Caki2 (cell line): ENCODE measurements around the gene CLASP1. TPM values are rescaled to one million over a fixed set of nuclear protein-coding genes. Genes with fewer than 3 reads are reported as not detected.

Experiments used
- DNase-seq: peaks from one replicate; pipeline ENCODE4 v3.0.0-alpha.2; 2015; ENCODE audit warnings: low read depth
- in situ Hi-C: cut with HindIII; loops from 2 replicates; pipeline ENCODE4 v1.10.0; 2016; ENCODE audit warnings: low sequenced_read_pairs, low pct_unique_long_range_greater_than_20kb, mixed read lengths
- total RNA-seq: library from RNA; depleted of rRNA; stranded (reverse); fragments of >200 nt; shearing (Covaris generic); gene quantifications from 2 replicates; pipeline ENCODE4 v1.2.3, GENCODE V29; 2014; ENCODE audit warnings: low replicate concordance

CLASP1 gene
- total RNA-seq, 1 experiment from 2014 or later, result 21.0 TPM

DNA sequence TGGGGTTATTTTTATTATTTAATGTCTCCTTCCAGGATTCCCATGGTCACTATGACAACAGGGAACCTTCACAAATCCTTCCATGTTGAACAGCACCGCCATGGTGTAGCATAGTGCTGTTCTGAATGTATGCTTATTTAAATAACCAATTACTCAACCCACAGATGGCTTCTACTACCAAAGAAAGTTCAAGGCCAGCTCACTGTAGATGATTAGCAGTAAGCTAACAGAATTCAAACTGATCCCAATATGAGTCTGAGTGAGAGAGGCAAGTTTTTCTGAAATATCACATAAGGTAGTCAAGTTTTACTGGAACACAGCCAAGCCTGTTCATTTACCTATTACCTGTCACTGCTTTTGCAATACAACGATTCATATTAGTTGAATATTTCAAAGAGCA lies 51.2 kb downstream of the CLASP1 start:
- no peak for DNase-seq
- in situ Hi-C loops, result no loop called here

DNA sequence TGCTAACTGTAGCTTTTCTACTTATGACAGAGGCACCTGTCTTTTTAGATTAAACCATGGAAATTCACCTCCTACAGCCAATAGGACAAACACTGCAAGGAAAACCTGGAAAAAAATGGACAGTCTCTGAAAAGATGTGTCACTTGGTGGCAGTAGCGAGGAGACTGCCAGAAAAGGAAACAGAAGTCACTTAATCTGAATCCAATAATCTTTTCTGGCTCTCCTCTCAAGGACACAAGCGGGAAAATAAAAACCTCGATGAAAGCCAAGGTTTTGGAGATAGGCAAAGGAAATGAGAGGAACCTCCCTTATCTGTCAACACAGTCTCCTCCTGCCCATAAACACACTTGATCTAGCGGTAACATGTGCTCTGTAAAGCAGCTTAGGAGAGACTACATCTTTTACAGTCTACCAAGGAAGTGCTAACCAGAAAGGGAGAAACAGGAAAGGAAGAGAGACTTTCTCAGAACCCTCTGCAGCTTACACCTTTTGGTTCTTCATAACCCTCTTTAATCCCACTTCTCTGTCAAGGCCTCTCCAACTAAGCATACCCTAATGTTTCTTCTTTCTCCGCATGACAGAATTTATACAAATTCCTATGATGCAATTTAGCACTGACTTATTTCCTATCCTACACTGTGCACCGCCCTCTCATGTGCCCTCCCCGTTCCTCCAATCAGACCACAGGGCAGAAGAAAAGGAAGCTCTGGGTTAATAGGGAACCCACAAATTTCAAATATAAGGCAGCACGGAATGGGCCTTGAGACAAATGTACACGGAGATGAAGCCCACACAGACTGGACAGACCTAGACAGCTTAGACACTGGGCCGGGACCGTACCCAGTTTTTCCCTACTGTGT lies 52.8 kb downstream of the CLASP1 start:
- in situ Hi-C loops, result no loop called here
- DNase-seq, result peak; percentile 85

DNA sequence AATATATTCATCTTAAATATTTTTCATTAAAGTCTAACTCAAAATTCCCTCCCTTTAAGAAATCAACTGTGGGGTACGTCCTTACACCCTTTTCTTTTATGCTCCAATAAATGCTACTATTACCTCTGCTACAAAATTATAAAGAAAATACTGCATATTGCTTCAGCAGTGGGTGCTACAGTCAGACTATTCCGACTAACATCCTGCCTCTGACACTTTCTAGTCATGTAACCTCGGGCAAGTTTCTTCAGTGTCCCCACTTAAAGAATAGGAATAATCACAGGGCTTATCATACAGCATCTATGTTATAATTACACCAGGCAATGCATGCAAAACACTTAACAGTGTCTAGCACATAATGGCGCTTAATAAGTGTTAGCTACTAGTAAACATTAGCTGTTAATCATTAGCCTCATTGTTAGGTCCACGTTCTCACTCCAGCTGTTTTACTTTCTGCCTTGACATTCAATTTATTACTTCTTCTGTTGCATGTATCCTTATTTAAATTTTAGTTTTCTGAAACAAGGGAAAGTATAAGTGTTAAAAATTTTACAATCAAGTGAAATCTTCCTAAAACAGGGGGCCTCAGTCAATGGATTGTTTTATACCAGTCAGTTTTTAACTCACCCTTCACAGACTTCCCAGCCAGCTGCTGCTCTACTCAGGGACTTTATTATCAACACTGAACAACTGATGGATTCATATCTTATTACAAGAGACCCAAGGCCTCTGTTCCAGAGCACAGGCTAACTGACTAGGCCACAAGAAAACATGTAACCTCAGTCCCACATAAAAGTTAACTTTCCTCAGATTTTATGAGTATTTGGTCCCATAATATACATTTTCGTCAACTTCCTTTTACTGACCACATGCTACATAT lies 54.0 kb downstream of the CLASP1 start:
- in situ Hi-C loops, result no loop called here
- peak; percentile 48 for DNase-seq

DNA sequence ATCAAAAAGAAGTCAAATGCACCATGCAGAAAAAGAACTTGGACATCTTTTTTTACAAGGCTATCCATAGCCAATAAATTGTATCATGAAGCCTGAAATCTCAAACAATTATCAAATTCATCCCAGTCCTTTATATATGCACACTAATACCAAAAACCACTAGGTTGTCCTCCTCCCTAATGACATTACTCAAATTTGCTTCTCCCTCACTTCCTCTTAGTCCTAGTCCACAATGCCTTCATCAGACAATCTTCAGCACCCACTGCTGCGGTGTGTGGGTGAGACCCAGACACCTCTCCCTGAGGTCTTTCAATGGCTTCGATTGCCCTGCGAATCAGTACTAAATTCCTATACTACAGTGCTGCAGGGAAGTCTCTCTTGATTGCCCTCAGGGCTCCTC lies 58.1 kb downstream of the CLASP1 start:
- no peak for DNase-seq
- in situ Hi-C loops, result no loop called here

DNA sequence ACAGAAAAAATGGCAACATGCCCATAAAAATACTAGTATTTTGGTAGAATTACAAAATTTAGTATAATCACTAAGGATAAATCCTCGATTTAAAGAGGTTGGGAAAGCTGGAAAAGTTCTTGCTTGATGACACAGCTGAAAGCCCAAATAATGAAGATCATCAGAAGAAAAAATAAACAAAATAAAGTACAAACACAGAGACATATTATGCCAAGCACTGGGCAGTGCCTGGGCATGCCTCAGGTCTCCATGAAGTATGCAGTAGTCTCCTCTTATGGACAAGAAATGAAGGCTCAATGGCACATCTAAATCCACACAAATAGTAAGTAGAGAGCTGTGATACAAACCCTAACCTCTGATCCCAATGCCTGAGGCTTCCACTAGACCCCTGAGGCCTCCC lies 60.9 kb downstream of the CLASP1 start:
- in situ Hi-C loops, result no loop called here

DNA sequence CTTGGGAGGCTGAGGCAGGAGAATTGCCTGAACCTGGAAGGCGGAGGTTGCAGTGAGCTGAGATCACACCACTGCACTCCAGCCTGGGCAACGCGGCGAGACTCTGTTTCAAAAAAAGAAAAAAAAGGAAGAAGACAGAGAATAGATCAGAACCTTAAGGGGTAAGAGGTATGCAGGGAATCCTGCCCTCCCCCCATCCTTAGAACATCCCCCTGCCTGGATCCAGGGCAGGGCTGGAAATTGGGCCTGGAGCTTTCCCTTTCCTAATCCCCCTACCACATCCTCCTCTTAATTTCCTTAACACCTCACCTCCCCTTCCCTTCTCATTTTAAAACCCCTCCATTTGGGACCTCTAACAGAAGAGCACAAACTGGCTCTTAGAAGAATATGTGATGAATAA lies 62.1 kb downstream of the CLASP1 start:
- in situ Hi-C loops, result no loop called here
- no peak for DNase-seq

More for the DNA sequence above, 60.9 kb downstream of the CLASP1 start:
- DNase-seq, result no peak

DNA sequence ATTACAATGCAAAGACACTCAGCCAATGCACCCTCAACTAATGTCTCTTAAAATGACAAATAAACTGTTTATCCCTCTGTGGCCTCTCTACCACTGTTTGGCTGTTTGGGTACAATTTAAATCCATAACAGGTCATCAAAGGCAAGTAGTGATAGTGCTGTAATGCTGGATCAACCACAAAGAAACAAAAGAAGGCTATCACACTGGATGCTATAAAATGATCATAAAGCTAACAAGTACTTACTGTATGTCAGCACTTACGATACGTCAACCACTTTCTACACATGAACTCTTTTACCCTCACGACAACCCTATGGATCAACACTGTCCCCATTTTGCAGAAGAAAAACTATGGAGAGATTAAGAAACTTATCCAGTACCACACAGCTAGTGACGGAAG lies 64.5 kb downstream of the CLASP1 start:
- DNase-seq, result no peak
- in situ Hi-C loops, result no loop called here

DNA sequence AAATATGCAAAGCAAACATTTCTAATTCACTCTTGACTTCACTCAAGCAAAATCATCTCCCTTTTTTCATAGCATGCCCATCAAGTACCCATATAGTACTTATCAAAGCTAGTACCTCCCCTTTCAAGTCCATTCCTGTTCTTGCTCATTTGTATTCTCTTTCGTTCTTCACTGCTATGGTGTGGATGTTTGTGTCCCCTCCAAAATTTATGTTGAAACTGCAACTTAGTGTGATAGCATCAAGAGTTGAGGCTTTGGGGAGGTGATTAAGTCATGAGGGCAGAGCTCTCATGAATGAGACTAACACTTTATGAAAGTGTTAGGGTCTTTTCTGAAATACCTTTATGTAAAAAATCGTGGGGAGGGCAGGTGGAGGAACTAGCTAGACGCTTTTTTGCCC lies 65.7 kb downstream of the CLASP1 start:
- in situ Hi-C loops, result no loop called here
- DNase-seq, result no peak

DNA sequence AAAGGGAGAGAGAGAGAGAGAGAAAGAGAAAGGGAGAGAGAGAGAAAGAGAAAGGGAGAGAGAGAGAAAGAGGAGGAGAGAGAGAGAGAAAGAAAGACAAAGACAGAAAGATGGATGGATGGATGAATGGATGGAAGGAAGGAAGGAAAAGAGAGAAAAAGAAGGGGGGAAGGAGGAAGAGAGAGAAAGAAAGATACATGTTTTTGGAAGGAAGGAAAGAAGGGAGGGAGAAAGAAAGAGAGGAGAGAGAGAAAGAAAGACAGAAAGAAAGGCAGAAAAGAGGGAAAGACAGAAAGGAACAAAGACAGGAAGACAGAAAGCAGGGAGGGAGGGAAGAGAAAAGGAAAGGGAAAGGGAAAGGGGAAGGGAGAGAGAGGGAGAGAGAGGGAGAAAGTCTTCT lies 67.0 kb downstream of the CLASP1 start:
- DNase-seq, result no peak
- in situ Hi-C loops, result no loop called here

DNA sequence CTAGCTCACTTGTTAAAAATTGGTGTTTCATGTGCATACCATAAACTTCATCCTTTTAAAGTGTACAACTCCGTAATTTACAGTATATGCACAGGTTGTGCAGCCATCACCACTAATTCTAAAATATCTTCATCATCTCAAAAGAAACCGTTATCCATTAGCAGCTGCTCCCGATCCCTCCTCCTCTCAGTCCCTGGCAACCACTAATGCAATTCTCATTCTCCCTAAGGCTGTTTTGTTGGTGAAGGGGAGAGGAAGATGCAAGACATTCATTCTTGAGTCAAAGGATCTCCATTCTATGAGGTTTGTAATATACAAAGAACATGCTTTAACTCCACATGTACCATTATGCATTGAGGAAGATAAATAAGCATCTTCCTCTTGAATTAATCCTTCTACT lies 70.0 kb downstream of the CLASP1 start:
- no peak for DNase-seq

DNA sequence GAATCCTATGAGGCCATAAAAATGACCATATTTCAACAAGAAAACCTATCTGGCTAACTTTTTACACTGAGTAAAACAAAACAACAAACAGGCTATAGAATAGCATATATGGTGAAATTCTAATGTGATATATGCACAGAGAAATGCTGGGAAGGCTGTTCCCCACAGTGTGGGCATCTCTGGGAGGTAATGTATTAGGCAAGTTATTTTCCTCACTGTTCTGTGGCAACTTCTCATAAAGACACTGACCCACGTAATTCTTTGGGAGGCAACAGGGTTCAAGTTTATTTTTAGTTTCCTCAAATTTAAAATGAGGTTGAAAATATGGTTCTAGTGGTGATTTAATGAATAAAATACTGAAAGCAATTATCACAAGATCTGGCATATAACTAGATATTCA lies 71.9 kb downstream of the CLASP1 start:
- in situ Hi-C loops, result no loop called here
- DNase-seq, result no peak

More for the DNA sequence above, 70.0 kb downstream of the CLASP1 start:
- in situ Hi-C loops, result no loop called here

DNA sequence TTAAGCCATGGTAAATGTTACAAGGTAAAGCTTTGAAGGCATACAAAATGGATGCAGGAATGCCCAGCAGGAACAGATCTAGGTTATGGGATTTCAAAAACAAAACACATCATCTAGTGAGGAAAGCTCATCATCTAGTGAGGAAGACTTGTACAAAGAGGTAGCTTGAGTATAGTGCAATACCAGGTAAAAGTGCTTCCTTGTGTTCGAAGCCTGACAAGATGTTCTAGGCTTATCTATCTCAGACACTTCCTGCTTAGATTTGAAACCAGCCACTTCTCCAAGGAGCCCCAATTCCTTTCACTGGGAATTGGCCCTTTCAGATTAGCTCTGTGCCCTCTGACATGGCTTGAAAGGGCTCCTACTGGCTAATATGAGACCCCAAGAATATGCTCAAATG lies 73.0 kb downstream of the CLASP1 start:
- in situ Hi-C loops, result no loop called here
- no peak for DNase-seq

DNA sequence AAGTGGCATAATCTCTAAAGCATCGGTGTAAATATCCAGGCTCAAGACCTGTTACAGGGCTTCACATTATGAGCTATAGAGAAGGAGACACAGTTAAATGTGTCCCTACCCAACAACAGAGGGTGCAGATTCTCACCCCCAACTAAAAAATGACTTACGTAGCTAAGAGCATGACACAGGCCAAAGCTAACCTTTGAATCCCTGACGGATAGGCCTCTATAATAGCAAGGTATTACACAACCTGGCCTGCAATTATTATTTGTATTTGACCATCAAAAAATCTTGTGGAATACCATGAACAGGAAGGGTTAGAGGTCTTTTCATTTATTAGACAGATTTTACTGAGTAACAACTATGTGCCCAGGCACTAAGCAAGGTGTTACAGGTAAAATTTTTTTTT lies 73.5 kb downstream of the CLASP1 start:
- in situ Hi-C loops, result no loop called here
- no peak for DNase-seq

DNA sequence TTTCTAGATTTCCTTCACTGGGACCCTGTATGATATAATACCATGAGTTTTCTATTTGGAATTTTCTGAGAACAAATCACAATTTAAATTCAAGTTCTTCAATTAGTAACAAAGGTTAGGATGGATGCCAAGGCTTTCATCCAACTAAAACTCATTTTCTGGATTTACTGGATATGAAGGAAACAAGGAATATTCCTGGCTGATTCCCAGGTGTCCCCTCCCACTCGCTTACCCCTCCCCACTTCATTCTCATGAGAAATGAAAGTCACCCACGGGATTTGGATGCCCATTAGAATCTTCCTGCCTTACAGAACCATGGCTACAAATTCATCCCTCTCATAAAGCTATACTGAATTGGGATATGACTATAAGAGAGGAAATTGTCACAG lies 78.6 kb downstream of the CLASP1 start:
- no peak for DNase-seq
- in situ Hi-C loops, result no loop called here

DNA sequence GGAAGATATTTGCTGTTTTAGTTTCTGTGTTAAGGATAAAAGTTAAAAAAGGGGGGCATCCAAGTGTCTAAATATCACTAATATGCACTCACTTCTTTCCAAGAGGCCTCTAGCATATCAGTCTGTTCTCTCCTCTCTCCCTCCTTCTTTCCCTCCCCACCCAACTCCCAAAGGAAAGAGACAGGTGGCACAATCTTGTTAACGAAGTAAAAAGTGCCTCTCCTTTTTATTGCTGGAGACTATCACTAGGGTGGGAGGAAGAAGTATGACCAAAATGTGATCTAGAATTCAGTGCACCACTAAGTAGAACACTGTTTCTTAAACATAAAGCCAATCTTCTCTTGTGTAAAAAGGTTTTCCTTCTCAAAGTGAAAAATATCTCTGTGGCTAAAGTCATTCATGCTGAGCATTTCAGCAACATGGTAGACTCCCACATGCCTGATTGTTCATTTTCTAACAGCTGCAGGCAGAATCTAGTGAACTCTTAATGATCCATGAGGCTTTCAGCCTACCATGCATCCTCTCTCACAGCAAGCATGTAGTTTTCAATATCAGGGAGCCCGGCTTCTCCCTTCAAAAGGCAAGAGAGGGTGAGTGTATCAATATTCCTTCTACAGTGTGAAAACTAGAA lies 79.1 kb downstream of the CLASP1 start:
- in situ Hi-C loops, result no loop called here
- DNase-seq, result no peak

DNA sequence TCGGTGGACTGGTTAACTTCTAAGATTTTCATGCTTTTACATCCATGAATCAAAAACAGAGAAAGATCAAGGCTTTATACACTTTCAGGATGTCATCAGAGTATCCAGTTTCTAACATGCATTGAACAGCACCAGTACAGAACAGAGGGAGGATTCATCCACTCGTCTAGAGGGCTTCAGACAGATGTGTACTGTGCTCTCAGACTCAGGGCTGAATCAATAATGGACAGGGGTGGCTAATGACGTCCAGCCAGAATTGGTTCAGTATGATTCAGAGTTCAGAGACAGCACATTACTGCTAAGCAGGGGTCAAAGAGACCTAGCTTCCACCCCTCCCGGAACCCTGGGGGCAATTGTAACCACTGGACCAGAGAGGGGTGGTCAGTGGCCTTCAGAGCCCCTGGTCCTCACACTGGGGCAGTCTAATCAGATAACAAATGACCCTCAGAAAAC lies 81.3 kb downstream of the CLASP1 start:
- in situ Hi-C loops, result no loop called here
- DNase-seq, result no peak

DNA sequence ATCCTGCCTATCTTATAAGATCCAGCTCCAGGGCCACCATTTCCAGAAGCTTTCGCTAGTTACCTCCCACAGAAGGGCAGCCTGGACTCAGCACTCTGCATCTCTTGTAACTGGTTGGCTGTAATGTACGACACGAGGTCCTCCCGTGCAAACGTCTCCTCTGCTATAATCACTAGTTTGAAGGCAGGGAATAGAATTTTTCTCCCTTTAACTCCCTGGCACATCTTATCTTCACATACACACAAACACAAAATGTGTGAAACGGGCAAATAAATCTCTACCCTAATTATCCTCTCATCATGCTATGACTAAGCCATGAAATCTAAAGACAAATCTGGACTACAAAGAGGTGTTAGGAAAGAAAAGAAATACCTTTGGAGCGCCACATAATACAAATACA lies 81.8 kb downstream of the CLASP1 start:
- DNase-seq, result no peak
- in situ Hi-C loops, result no loop called here

DNA sequence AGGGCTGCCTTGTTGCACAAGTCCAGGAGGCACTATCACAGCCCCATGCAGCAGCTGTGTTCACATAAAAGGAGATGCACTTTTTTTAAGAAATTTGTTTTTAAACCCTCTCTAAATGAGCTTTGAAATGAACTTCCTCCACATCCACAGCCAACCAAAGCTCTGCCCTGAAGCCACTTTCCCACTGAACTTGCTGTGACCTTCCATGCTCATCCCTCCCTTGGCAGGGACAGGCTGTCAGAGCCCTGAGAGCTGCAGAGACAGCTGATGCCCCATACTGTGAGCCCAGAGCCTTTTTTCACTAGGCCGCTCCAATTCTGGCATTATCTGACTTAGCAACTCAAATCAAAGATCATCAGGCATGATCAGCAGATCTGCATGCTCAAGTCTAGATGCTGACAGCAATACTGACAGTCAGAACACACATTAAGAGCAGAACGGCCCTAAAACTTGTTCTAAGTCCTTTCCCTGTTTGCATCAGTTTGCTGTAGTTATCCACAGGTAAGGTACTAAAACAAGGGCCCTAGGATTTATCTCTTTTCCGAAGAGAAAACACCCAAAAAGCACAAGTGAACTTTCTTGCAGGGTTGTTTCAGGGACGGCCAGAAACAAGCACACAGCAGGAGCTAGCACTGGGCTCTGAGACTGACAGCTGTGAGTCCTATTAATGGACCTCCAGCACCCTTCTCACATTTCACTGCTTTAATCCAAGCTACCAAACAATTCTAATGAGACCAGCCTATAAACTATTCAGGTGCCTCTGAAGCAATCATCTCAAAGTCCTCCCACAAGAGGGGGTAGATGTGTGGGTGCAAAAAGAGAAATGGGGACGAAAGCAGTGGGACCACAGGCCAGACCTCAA lies 83.6 kb downstream of the CLASP1 start:
- in situ Hi-C loops, result no loop called here
- no peak for DNase-seq
